Esophagus squamous epithelium (tissue), 4 donors: ENCODE measurements around the gene CXorf65.

ENCODE experiments used
- CTCF ChIP-seq, 6 experiments: fragments of 450-650 bp in 4 of 6; fragments of 200-600 bp in 2 of 6; sonication (generic) in 2 of 6; IDR thresholded peaks; one replicate each; pipeline ENCODE4 v1.5.1; 2016 to 2019; ENCODE audit warnings: antibody characterized with exemption in 6 of 6, mild to moderate bottlenecking in 4 of 6, moderate library complexity in 4 of 6
- POLR2A ChIP-seq, 4 donors: fragments of 450-650 bp; IDR thresholded peaks; one replicate each; pipeline ENCODE4 v1.6.1; 2017; ENCODE audit warnings: antibody characterized with exemption in 4 of 4, mild to moderate bottlenecking in 4 of 4, moderate library complexity in 3 of 4

GRCh38 chrX:71105628-71106027, 912 bp downstream of the CXorf65 start:
- TF ChIP-seq CTCF (IDR thresholded peaks at IDR 0.05) (no peak), POLR2A (IDR thresholded peaks at IDR 0.05) (no peak)
